RWPE1 (cell line): ENCODE data around the gene MRPS25.
A peak's percentile ranks its signal among the peaks of the same experiment; 100 is the strongest.

Source experiments
- CTCF ChIA-PET: fragments of 350-600 bp; sonication (Branson Sonifier 250); formaldehyde crosslinking; extraction: SDS; loops from one replicate; lab custom pipeline; 2021; lab: Yijun Ruan, JAX
- POLR2A ChIA-PET: fragments of 400-600 bp; formaldehyde crosslinking; extraction: SDS; loops from one replicate; lab custom pipeline; 2020; ENCODE audit warnings: antibody characterized with exemption; ENCODE audit not compliant: low non-redundant PET; lab: Yijun Ruan, JAX
- DNase-seq: peaks from one replicate; pipeline ENCODE4 v3.0.0; 2012; ENCODE audit warnings: low spot score
- H3K27ac ChIP-seq: fragments of 450-650 bp; 2 replicates; pipeline ENCODE4 v1.5.1; 2017
- CTCF ChIP-seq: fragments of 450-650 bp; conservative IDR thresholded peaks from 2 replicates; pipeline ENCODE4 v1.5.1; 2017; ENCODE audit warnings: low read depth, mild to moderate bottlenecking

The MRPS25 gene

GRCh38 chr3:15052335-15053242 is 12.5 kb downstream of the MRPS25 start:
- no peak for TF ChIP-seq CTCF
- DNase-seq: no peak
- ChIA-PET CTCF (interaction anchor here (1.1 kb wide), 1 partner anchor 9 kb away, joined by 4 read pairs; no protein-coding TSS in a partner anchor), POLR2A (no interaction called here)
- H3K27ac ChIP-seq: peak overlapping the region; percentile 21; the same call in 1 of the 2 replicates

- POLR2A ChIA-PET: no interaction called here
These were observed 13.6 kb downstream of the MRPS25 start for GRCh38 chr3:15051531-15051930.

DNA sequence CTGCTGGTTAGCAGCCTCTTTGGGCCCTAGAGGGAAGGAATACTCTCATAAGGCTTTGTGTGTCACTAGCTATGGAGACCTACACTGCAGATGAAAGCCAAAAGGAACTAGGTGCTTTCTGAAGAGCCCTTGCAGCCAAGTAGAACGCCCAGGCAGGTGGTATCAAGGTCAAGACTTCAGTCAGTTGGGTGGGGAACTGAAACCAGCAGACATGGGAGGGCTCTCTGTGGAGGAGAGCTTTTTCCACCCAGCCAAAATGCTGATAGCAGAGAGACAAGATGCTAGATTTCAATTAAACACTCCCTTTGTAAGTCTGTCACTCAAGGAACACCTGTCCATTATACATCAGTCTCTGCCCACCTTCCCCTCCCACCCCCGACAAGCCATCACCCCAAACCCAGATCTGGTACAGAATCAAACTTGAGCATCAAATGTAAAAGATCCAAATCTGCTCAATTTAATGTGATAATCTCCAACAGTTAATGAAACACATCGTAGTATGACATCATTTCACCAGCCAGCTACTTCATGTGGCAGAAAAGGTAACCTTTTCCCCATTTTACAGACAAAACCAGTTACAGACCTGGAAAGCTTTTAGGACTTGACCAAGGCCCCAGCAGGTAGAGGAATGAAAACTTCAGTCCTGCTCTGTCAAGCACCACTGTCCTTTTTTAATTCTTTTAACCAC is 14.6 kb downstream of the MRPS25 start:
- POLR2A ChIA-PET: no interaction called here

More at GRCh38 chr3:15051531-15051930, 13.6 kb downstream of the MRPS25 start:
- peak; percentile 52 for TF ChIP-seq CTCF
- CTCF ChIA-PET: no interaction called here
- peak overlapping the region; percentile 20 for H3K27ac ChIP-seq
- DNase-seq: peak; percentile 48

DNA sequence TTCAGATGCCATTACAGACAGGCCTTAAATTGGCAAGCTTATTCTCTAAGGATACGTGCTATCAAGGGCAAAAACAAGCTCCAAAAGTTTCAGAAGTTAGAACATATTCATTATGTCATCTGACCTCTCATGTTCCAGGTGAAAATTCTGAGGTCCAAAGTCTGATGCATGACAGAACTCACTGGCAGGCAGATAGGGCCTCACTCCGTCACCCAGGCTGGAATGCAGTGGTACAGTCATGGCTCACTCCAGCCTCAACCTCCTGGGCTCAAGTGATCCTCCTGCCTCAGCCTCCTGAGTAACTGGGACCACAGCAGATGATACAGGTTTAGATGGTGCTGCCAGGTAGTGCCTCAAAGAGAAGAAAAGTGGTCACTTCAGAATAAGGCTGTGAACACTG is 15.5 kb downstream of the MRPS25 start:
- CTCF ChIA-PET: no interaction called here
- POLR2A ChIA-PET: no interaction called here

More for the DNA sequence above, 14.6 kb downstream of the MRPS25 start:
- TF ChIP-seq CTCF: no peak
- CTCF ChIA-PET: no interaction called here
- H3K27ac ChIP-seq: 0 out of 2 replicates have a peak overlapping the region, but pooled peaks have one; percentile 12
- no peak for DNase-seq

GRCh38 chr3:15045667-15046066 is 19.4 kb downstream of the MRPS25 start:
- DNase-seq: no peak
- no peak for TF ChIP-seq CTCF
- CTCF ChIA-PET: no interaction called here
- POLR2A ChIA-PET: no interaction called here
- no peak overlapping the region for H3K27ac ChIP-seq

More for the DNA sequence above, 15.5 kb downstream of the MRPS25 start:
- DNase-seq: no peak
- no peak for TF ChIP-seq CTCF
- H3K27ac ChIP-seq: no peak overlapping the region

DNA sequence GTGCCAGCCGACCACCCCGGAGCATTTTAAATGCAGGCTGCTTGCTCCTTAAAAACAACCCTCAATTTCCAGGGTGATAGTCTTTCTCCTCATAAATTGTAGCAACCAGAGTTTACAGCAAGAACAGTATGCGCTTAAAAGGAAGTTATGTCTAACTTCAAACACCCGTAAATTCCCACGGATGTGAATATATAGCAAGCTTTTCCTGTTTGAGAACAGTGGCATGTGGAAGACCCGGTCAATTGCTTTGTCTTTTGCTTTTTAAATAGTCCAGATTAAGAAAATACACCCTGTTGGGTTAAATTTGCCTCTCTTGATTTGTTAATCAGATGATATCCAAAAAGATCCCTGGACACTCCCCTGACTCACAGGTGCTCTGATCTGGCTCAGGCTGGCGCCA is 20.8 kb downstream of the MRPS25 start:
- CTCF ChIA-PET: no interaction called here
- H3K27ac ChIP-seq: no peak overlapping the region
- no peak for DNase-seq
- POLR2A ChIA-PET: no interaction called here
- no peak for TF ChIP-seq CTCF
